Astrocyte (in vitro differentiated cells and primary cell): ENCODE measurements around the gene PRKCA. TPM values are rescaled to one million over a fixed set of nuclear protein-coding genes. Genes with fewer than 3 reads are reported as not detected.

Experiments
- DNase-seq: peaks from one replicate; pipeline ENCODE4 v3.0.0-alpha.2; 2010; ENCODE audit warnings: low read depth
- FAIRE-seq: peaks from 2 replicates; lab custom pipeline; 2011; peaks lifted over from hg19 to GRCh38; lab: Jason Lieb, UNC
- H2AFZ ChIP-seq: 2 replicates; pipeline ENCODE4 v1.6.0; 2012; ENCODE audit warnings: low read depth, low read length, inconsistent platforms
- H3K27ac ChIP-seq: 2 replicates; pipeline ENCODE4 v1.5.1; 2011; ENCODE audit warnings: low read depth, low read length, inconsistent platforms
- H3K27me3 ChIP-seq: 2 replicates; pipeline ENCODE4 v1.6.0; 2011; ENCODE audit warnings: low read length, inconsistent platforms; ENCODE audit not compliant: insufficient read depth
- H3K36me3 ChIP-seq: 2 replicates; pipeline ENCODE4 v1.5.1; 2011; ENCODE audit warnings: low read length, inconsistent platforms; ENCODE audit not compliant: insufficient read depth
- H3K4me1 ChIP-seq: 2 replicates; pipeline ENCODE4 v1.5.1; 2011; ENCODE audit warnings: low read length, inconsistent platforms; ENCODE audit not compliant: insufficient read depth
- H3K4me2 ChIP-seq: 2 replicates; pipeline ENCODE4 v1.6.0; 2012; ENCODE audit warnings: low read length, inconsistent platforms
- H3K4me3 ChIP-seq: 2 replicates; pipeline ENCODE4 v1.5.1; 2011; ENCODE audit warnings: low read depth, mild to moderate bottlenecking, low read length, inconsistent platforms; ENCODE audit not compliant: insufficient read depth
- H3K79me2 ChIP-seq: 2 replicates; pipeline ENCODE4 v1.6.0; 2012; ENCODE audit warnings: mild to moderate bottlenecking, low read length, inconsistent platforms; ENCODE audit not compliant: insufficient read depth
- H3K9ac ChIP-seq: 2 replicates; pipeline ENCODE4 v1.6.0; 2012; ENCODE audit warnings: mild to moderate bottlenecking, low read length, inconsistent platforms
- H3K9me3 ChIP-seq: 2 replicates; pipeline ENCODE4 v1.5.1; 2012; ENCODE audit warnings: low read depth, mild to moderate bottlenecking, low read length, inconsistent platforms; ENCODE audit not compliant: insufficient read depth
- H4K20me1 ChIP-seq: 2 replicates; pipeline ENCODE4 v1.6.0; 2012; ENCODE audit warnings: low read length, inconsistent platforms; ENCODE audit not compliant: insufficient read depth
- H3K27ac Mint-ChIP-seq: one replicate; pipeline ENCODE4 v1.8.0; 2021; ENCODE audit warnings: mild to moderate bottlenecking, mixed read lengths; ENCODE audit not compliant: unreplicated experiment
- H3K27me3 Mint-ChIP-seq: one replicate; pipeline ENCODE4 v1.8.0; 2021; ENCODE audit warnings: low read depth, mixed read lengths; ENCODE audit not compliant: unreplicated experiment
- H3K36me3 Mint-ChIP-seq: one replicate; pipeline ENCODE4 v1.8.0; 2021; ENCODE audit warnings: low read depth, mixed read lengths; ENCODE audit not compliant: unreplicated experiment
- H3K4me1 Mint-ChIP-seq: one replicate; pipeline ENCODE4 v1.8.0; 2021; ENCODE audit warnings: low read depth, mixed read lengths; ENCODE audit not compliant: unreplicated experiment
- H3K4me3 Mint-ChIP-seq: one replicate; pipeline ENCODE4 v1.8.0; 2021; ENCODE audit warnings: mild to moderate bottlenecking, moderate library complexity, mixed read lengths; ENCODE audit not compliant: unreplicated experiment
- H3K9me3 Mint-ChIP-seq: one replicate; pipeline ENCODE4 v1.8.0; 2021; ENCODE audit warnings: mild to moderate bottlenecking, mixed read lengths; ENCODE audit not compliant: unreplicated experiment
- EZH2 ChIP-seq: IDR thresholded peaks from 2 replicates; pipeline ENCODE4 v1.6.1; 2012; ENCODE audit warnings: mild to moderate bottlenecking, low read length, inconsistent platforms; ENCODE audit not compliant: insufficient read depth
- total RNA-seq: library from RNA; stranded (reverse); gene quantifications from 2 replicates; pipeline ENCODE4 v1.2.1, GENCODE V29; 2021
- TF ChIP-seq, protein P1 (sequence below): IDR thresholded peaks from 2 replicates; pipeline ENCODE4 v1.5.1; 2011; ENCODE audit warnings: low read depth, mild to moderate bottlenecking, inconsistent platforms, low read length, moderate library complexity; ENCODE audit not compliant: insufficient read depth

PRKCA gene
- total RNA-seq, 1 donor from 2014 or later, result 49.9 TPM

DNA sequence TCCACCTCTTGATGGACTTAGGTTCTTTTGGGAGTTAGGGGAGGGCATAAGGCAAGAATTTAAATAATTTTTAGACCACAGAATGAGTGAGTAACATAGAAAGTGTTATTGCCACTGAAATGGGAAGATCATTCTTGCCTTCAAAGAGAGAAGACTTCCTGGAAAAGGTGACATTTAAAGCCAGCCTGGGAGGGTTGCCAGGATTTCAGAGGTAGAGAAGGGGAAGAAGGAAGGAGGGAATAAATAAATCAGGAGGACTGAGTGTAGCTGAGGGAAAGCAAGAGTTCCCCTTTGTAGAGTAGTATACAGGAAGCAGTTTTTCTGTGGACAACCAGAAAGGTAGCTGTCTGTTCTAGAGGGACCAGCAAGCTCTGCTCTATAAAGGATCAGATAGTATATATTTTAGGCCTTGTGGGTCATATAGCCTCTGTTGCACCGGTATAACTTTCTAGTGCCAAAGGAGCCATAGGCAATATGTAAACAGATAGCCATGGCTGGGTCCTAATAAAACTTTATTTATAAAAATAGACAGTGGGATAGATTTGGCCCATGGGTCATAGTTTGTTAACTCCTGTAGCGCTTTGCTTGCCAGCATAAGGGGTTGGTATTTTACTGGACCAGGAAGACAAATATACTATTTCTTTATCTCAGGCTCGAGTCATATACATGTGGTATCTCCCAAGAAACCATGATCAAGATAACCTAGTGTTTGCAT, 385.3 kb downstream of the PRKCA start:
- FAIRE-seq, result no peak
- TF ChIP-seq, protein P1, sequence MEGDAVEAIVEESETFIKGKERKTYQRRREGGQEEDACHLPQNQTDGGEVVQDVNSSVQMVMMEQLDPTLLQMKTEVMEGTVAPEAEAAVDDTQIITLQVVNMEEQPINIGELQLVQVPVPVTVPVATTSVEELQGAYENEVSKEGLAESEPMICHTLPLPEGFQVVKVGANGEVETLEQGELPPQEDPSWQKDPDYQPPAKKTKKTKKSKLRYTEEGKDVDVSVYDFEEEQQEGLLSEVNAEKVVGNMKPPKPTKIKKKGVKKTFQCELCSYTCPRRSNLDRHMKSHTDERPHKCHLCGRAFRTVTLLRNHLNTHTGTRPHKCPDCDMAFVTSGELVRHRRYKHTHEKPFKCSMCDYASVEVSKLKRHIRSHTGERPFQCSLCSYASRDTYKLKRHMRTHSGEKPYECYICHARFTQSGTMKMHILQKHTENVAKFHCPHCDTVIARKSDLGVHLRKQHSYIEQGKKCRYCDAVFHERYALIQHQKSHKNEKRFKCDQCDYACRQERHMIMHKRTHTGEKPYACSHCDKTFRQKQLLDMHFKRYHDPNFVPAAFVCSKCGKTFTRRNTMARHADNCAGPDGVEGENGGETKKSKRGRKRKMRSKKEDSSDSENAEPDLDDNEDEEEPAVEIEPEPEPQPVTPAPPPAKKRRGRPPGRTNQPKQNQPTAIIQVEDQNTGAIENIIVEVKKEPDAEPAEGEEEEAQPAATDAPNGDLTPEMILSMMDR, result no peak
- TF ChIP-seq EZH2, result no peak
- no peak overlapping the region for H3K27ac Mint-ChIP-seq

DNA sequence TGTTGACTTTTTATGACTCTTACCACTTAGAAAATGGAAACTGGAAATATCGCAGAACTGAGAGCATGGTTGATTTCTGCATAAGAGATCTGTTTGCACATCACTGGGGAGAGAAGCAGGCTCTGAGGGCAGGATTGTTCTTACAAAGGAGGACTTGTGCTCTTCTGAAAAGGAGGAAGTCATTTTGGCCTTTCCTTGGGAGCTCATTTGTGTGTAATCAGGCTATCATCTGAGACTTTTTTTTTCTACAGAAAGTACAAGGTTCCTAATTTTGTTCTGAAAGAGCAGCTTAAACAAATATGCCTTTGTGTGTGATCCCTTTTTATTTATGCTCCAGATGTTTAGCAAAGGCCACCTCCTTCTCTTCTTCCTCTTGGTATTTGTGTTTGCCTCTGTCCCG, 386.8 kb downstream of the PRKCA start:
- H3K4me3 Mint-ChIP-seq, result no peak overlapping the region
- TF ChIP-seq EZH2, result no peak
- TF ChIP-seq, protein P1, result no peak
- Histone ChIP-seq H3K9ac (no peak overlapping the region), H3K27me3 (no peaks in the 10 kb centered on the region), H3K79me2 (no peaks in the 10 kb centered on the region), H3K27ac (no peak overlapping the region), H3K36me3 (no peaks in the 10 kb centered on the region), H2AFZ (no peak overlapping the region), H3K4me3 (no peak overlapping the region), H3K4me1 (peaks cover 8% of the 10 kb centered on the region), H3K9me3 (no peaks in the 10 kb centered on the region), H3K4me2 (no peak overlapping the region), H4K20me1 (peaks cover 9% of the 10 kb centered on the region)
- no peak overlapping the region for H3K27ac Mint-ChIP-seq
- peaks cover 29% of the 10 kb centered on the region for H3K36me3 Mint-ChIP-seq
- H3K27me3 Mint-ChIP-seq, result no peaks in the 10 kb centered on the region
- no peaks in the 10 kb centered on the region for H3K9me3 Mint-ChIP-seq
- FAIRE-seq (no peak), DNase-seq (no peak)
- H3K4me1 Mint-ChIP-seq, result peaks cover 5% of the 10 kb centered on the region

More for the DNA sequence above, 385.3 kb downstream of the PRKCA start:
- H3K9ac ChIP-seq, result no peak overlapping the region
- H3K9me3 ChIP-seq, result no peaks in the 10 kb centered on the region
- no peaks in the 10 kb centered on the region for H3K27me3 ChIP-seq
- no peak overlapping the region for H2AFZ ChIP-seq
- H3K4me2 ChIP-seq, result no peak overlapping the region
- H3K4me3 ChIP-seq, result no peak overlapping the region
- no peaks in the 10 kb centered on the region for H3K27me3 Mint-ChIP-seq
- H3K36me3 ChIP-seq, result no peaks in the 10 kb centered on the region
- peaks cover 8% of the 10 kb centered on the region for H3K4me1 Mint-ChIP-seq
- H3K79me2 ChIP-seq, result no peaks in the 10 kb centered on the region
- peaks cover 8% of the 10 kb centered on the region for H3K4me1 ChIP-seq
- peaks cover 22% of the 10 kb centered on the region for H4K20me1 ChIP-seq
- no peaks in the 10 kb centered on the region for H3K9me3 Mint-ChIP-seq
- DNase-seq, result no peak
- no peak overlapping the region for H3K27ac ChIP-seq
- peaks cover 27% of the 10 kb centered on the region for H3K36me3 Mint-ChIP-seq
- H3K4me3 Mint-ChIP-seq, result no peak overlapping the region

DNA sequence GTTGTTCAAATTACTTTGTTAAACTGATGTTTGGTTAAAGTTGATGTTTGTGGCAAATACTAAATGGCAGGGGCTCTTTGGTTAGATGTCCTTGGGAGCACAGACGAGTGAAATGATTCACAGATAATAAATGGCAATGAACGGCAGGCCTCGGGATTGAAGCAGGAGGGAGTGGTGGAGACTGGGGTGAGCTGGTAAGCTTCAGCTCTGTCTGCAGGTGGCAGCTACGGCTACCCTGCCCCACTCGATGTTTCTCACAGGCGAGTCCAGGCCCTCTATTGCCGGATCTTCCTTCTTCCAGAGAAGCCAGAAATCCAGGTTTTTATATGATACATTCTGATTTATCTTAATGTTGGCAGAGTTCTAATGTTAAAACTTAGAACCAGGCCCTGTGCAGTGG, 387.8 kb downstream of the PRKCA start:
- DNase-seq (no peak), FAIRE-seq (no peak)
- Histone ChIP-seq H3K4me3 (no peak overlapping the region), H3K9ac (no peak overlapping the region), H3K4me1 (peaks cover 8% of the 10 kb centered on the region), H3K27me3 (no peaks in the 10 kb centered on the region), H3K4me2 (no peak overlapping the region), H4K20me1 (peaks cover 9% of the 10 kb centered on the region), H3K36me3 (no peaks in the 10 kb centered on the region), H3K27ac (no peak overlapping the region), H2AFZ (no peak overlapping the region), H3K79me2 (no peaks in the 10 kb centered on the region), H3K9me3 (no peaks in the 10 kb centered on the region)
- H3K36me3 Mint-ChIP-seq, result peaks cover 31% of the 10 kb centered on the region
- no peak overlapping the region for H3K27ac Mint-ChIP-seq
- TF ChIP-seq, protein P1, result no peak
- no peak for TF ChIP-seq EZH2
- no peak overlapping the region for H3K4me3 Mint-ChIP-seq
- no peaks in the 10 kb centered on the region for H3K27me3 Mint-ChIP-seq
- no peaks in the 10 kb centered on the region for H3K9me3 Mint-ChIP-seq
- no peaks in the 10 kb centered on the region for H3K4me1 Mint-ChIP-seq
